Measurements from ENCODE around the gene C1orf115.

C1orf115 gene

GRCh38 chr1:220698607-220699016 lies 8.4 kb downstream of the C1orf115 start:
- ChIA-PET POLR2A (ENCODE audit: low non-redundant PET) (no interaction called here), CTCF (interaction anchor here (0.7 to 1.2 kb wide), 3 partner anchors 28 to 1498 kb away, joined by 3 to 5 read pairs (median 3); no protein-coding TSS in a partner anchor)
- no peak for TF ChIP-seq CTCF (conservative IDR thresholded peaks at IDR 0.05; ENCODE audit: low read depth)
- no peak for DNase-seq (ENCODE audit: low spot score)
- H3K27ac ChIP-seq, result no peak overlapping the region

- H3K27ac ChIP-seq, result no peak overlapping the region
- ChIA-PET CTCF (interaction anchor here (0.6 to 1.2 kb wide), 4 partner anchors 27 to 1499 kb away, joined by 3 to 5 read pairs (median 3); no protein-coding TSS in a partner anchor), POLR2A (ENCODE audit: low non-redundant PET) (interaction anchor here (0.7 kb wide), 1 partner anchor 185 kb away, joined by 9 read pairs; no protein-coding TSS in a partner anchor)
- DNase-seq (ENCODE audit: low spot score), result no peak
- no peak for TF ChIP-seq CTCF (conservative IDR thresholded peaks at IDR 0.05; ENCODE audit: low read depth)
Measured at GRCh38 chr1:220699044-220699443, 8.9 kb downstream of the C1orf115 start.

GRCh38 chr1:220700556-220701179 lies 10.5 kb downstream of the C1orf115 start:
- ChIA-PET POLR2A (ENCODE audit: low non-redundant PET) (no interaction called here), CTCF (interaction anchor here (0.7 to 1.5 kb wide), 3 partner anchors 15 to 33 kb away, joined by 3 to 11 read pairs (median 4); no protein-coding TSS in a partner anchor)
- no peak overlapping the region for H3K27ac ChIP-seq
- no peak for TF ChIP-seq CTCF (conservative IDR thresholded peaks at IDR 0.05; ENCODE audit: low read depth)
- DNase-seq (ENCODE audit: low spot score), result no peak

- H3K27ac ChIP-seq, result no peak overlapping the region
- POLR2A ChIA-PET (ENCODE audit: low non-redundant PET), result no interaction called here
- DNase-seq (ENCODE audit: low spot score), result no peak
- no peak for TF ChIP-seq CTCF (conservative IDR thresholded peaks at IDR 0.05; ENCODE audit: low read depth)
- CTCF ChIA-PET, result interaction anchor here (0.5 to 1.5 kb wide), 3 partner anchors 8 to 863 kb away, joined by 3 to 11 read pairs (median 6); no protein-coding TSS in a partner anchor
Measured at GRCh38 chr1:220701974-220702373, 11.8 kb downstream of the C1orf115 start.

- CTCF ChIA-PET, result interaction anchor here (0.6 to 1.5 kb wide), 3 partner anchors 31 to 421 kb away, joined by 3 to 4 read pairs (median 3); no protein-coding TSS in a partner anchor
- DNase-seq (ENCODE audit: low spot score), result no peak
- no peak for TF ChIP-seq CTCF (conservative IDR thresholded peaks at IDR 0.05; ENCODE audit: low read depth)
- no peak overlapping the region for H3K27ac ChIP-seq
- POLR2A ChIA-PET (ENCODE audit: low non-redundant PET), result no interaction called here
Measured at GRCh38 chr1:220702733-220703270, 12.6 kb downstream of the C1orf115 start.

GRCh38 chr1:220703305-220703704 lies 13.1 kb downstream of the C1orf115 start:
- ChIA-PET CTCF (interaction anchor here (0.6 to 1.5 kb wide), 3 partner anchors 80 to 877 kb away, joined by 3 read pairs; no protein-coding TSS in a partner anchor), POLR2A (ENCODE audit: low non-redundant PET) (no interaction called here)
- no peak overlapping the region for H3K27ac ChIP-seq
- no peak for DNase-seq (ENCODE audit: low spot score)
- no peak for TF ChIP-seq CTCF (conservative IDR thresholded peaks at IDR 0.05; ENCODE audit: low read depth)
